WTC11 (cell line): Measurements from ENCODE around the gene BTD.

Experiments used
- CBFB ChIP-seq: sonication (generic); formaldehyde crosslinking; IDR thresholded peaks from 2 replicates; pipeline ENCODE4 v1.8.1; 2022; ENCODE audit warnings: mild to moderate bottlenecking, low read depth, missing genetic modification reagents
- CREB1 ChIP-seq: sonication (generic); formaldehyde crosslinking; IDR thresholded peaks from 2 replicates; pipeline ENCODE4 v1.8.0; 2023; ENCODE audit warnings: mild to moderate bottlenecking, missing genetic modification reagents
- ESRRA ChIP-seq: sonication (generic); formaldehyde crosslinking; IDR thresholded peaks from 2 replicates; pipeline ENCODE4 v1.8.1; 2022; ENCODE audit warnings: mild to moderate bottlenecking, missing genetic modification reagents, borderline replicate concordance
- ETV6 ChIP-seq: sonication (generic); formaldehyde crosslinking; IDR thresholded peaks from 2 replicates; pipeline ENCODE4 v1.8.1; 2022; ENCODE audit warnings: mild to moderate bottlenecking, missing genetic modification reagents
- SMAD3 ChIP-seq: sonication (generic); formaldehyde crosslinking; IDR thresholded peaks from 2 replicates; pipeline ENCODE4 v1.8.0; 2022; ENCODE audit warnings: missing genetic modification reagents, mild to moderate bottlenecking, borderline replicate concordance
- ZBTB43 ChIP-seq: sonication (generic); formaldehyde crosslinking; IDR thresholded peaks from 2 replicates; pipeline ENCODE4 v1.8.1; 2023; ENCODE audit warnings: mild to moderate bottlenecking, missing genetic modification reagents
- ZNF121 ChIP-seq: sonication (generic); formaldehyde crosslinking; IDR thresholded peaks from 2 replicates; pipeline ENCODE4 v1.8.0; 2023; ENCODE audit warnings: missing genetic modification reagents
- ZNF423 ChIP-seq: fragments of 250-450 bp; sonication (Bioruptor Pico); IDR thresholded peaks from 2 replicates; pipeline ENCODE4 v2.1.2; 2022; ENCODE audit warnings: mild to moderate bottlenecking, moderate library complexity
- ZNF512 ChIP-seq: sonication (generic); formaldehyde crosslinking; IDR thresholded peaks from 2 replicates; pipeline ENCODE4 v1.8.1; 2022; ENCODE audit warnings: missing genetic modification reagents, borderline replicate concordance
- TF ChIP-seq, protein P1 (sequence below): fragments of 200-600 bp; IDR thresholded peaks from 2 replicates; pipeline ENCODE4 v1.8.0; 2022; ENCODE audit warnings: antibody characterized with exemption
- TF ChIP-seq, protein P2 (sequence below): sonication (generic); formaldehyde crosslinking; IDR thresholded peaks from 2 replicates; pipeline ENCODE4 v1.8.1; 2023; ENCODE audit warnings: mild to moderate bottlenecking, missing genetic modification reagents, moderate library complexity
- TF ChIP-seq, protein P3 (sequence below): sonication (generic); formaldehyde crosslinking; IDR thresholded peaks from 2 replicates; pipeline ENCODE4 v1.8.1; 2022; ENCODE audit warnings: low read depth, missing genetic modification reagents, borderline replicate concordance
- TF ChIP-seq, protein P4 (sequence below): sonication (generic); formaldehyde crosslinking; IDR thresholded peaks from 2 replicates; pipeline ENCODE4 v1.8.1; 2023; ENCODE audit warnings: mild to moderate bottlenecking, missing genetic modification reagents
- TF ChIP-seq, protein P5 (sequence below): sonication (generic); formaldehyde crosslinking; IDR thresholded peaks from 2 replicates; pipeline ENCODE4 v1.8.1; 2023; ENCODE audit warnings: mild to moderate bottlenecking, missing genetic modification reagents, borderline replicate concordance

GRCh38 chr3:15657016-15657415 lies 55.5 kb downstream of the BTD start:
- TF ChIP-seq, protein P1, sequence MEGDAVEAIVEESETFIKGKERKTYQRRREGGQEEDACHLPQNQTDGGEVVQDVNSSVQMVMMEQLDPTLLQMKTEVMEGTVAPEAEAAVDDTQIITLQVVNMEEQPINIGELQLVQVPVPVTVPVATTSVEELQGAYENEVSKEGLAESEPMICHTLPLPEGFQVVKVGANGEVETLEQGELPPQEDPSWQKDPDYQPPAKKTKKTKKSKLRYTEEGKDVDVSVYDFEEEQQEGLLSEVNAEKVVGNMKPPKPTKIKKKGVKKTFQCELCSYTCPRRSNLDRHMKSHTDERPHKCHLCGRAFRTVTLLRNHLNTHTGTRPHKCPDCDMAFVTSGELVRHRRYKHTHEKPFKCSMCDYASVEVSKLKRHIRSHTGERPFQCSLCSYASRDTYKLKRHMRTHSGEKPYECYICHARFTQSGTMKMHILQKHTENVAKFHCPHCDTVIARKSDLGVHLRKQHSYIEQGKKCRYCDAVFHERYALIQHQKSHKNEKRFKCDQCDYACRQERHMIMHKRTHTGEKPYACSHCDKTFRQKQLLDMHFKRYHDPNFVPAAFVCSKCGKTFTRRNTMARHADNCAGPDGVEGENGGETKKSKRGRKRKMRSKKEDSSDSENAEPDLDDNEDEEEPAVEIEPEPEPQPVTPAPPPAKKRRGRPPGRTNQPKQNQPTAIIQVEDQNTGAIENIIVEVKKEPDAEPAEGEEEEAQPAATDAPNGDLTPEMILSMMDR = no peak
- TF ChIP-seq, protein P2, sequence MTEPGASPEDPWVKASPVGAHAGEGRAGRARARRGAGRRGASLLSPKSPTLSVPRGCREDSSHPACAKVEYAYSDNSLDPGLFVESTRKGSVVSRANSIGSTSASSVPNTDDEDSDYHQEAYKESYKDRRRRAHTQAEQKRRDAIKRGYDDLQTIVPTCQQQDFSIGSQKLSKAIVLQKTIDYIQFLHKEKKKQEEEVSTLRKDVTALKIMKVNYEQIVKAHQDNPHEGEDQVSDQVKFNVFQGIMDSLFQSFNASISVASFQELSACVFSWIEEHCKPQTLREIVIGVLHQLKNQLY (CRISPR knock-in tag) = no peak
- TF ChIP-seq SMAD3 (CRISPR knock-in tag) (no peak), ZNF512 (CRISPR knock-in tag) (no peak), ETV6 (CRISPR knock-in tag) (no peak), ESRRA (no peak), CREB1 (no peak), ZBTB43 (CRISPR knock-in tag) (no peak), ZNF423 (no peak), ZNF121 (CRISPR knock-in tag) (no peak), CBFB (no peak)
- TF ChIP-seq, protein P3, sequence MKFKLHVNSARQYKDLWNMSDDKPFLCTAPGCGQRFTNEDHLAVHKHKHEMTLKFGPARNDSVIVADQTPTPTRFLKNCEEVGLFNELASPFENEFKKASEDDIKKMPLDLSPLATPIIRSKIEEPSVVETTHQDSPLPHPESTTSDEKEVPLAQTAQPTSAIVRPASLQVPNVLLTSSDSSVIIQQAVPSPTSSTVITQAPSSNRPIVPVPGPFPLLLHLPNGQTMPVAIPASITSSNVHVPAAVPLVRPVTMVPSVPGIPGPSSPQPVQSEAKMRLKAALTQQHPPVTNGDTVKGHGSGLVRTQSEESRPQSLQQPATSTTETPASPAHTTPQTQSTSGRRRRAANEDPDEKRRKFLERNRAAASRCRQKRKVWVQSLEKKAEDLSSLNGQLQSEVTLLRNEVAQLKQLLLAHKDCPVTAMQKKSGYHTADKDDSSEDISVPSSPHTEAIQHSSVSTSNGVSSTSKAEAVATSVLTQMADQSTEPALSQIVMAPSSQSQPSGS (CRISPR knock-in tag) = no peak
- TF ChIP-seq, protein P4, sequence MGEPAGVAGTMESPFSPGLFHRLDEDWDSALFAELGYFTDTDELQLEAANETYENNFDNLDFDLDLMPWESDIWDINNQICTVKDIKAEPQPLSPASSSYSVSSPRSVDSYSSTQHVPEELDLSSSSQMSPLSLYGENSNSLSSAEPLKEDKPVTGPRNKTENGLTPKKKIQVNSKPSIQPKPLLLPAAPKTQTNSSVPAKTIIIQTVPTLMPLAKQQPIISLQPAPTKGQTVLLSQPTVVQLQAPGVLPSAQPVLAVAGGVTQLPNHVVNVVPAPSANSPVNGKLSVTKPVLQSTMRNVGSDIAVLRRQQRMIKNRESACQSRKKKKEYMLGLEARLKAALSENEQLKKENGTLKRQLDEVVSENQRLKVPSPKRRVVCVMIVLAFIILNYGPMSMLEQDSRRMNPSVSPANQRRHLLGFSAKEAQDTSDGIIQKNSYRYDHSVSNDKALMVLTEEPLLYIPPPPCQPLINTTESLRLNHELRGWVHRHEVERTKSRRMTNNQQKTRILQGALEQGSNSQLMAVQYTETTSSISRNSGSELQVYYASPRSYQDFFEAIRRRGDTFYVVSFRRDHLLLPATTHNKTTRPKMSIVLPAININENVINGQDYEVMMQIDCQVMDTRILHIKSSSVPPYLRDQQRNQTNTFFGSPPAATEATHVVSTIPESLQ (CRISPR knock-in tag) = no peak
- TF ChIP-seq, protein P5, sequence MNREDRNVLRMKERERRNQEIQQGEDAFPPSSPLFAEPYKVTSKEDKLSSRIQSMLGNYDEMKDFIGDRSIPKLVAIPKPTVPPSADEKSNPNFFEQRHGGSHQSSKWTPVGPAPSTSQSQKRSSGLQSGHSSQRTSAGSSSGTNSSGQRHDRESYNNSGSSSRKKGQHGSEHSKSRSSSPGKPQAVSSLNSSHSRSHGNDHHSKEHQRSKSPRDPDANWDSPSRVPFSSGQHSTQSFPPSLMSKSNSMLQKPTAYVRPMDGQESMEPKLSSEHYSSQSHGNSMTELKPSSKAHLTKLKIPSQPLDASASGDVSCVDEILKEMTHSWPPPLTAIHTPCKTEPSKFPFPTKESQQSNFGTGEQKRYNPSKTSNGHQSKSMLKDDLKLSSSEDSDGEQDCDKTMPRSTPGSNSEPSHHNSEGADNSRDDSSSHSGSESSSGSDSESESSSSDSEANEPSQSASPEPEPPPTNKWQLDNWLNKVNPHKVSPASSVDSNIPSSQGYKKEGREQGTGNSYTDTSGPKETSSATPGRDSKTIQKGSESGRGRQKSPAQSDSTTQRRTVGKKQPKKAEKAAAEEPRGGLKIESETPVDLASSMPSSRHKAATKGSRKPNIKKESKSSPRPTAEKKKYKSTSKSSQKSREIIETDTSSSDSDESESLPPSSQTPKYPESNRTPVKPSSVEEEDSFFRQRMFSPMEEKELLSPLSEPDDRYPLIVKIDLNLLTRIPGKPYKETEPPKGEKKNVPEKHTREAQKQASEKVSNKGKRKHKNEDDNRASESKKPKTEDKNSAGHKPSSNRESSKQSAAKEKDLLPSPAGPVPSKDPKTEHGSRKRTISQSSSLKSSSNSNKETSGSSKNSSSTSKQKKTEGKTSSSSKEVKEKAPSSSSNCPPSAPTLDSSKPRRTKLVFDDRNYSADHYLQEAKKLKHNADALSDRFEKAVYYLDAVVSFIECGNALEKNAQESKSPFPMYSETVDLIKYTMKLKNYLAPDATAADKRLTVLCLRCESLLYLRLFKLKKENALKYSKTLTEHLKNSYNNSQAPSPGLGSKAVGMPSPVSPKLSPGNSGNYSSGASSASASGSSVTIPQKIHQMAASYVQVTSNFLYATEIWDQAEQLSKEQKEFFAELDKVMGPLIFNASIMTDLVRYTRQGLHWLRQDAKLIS (CRISPR knock-in tag) = no peak
